Activated naive CD8-positive, alpha-beta T cell treated with anti-CD3 and anti-CD28 coated beads for 36 hours (primary cell): ENCODE data around the gene ATXN2. TPM values are rescaled to one million over a fixed set of nuclear protein-coding genes. Genes with fewer than 3 reads are reported as not detected.
A peak's percentile ranks its signal among the peaks of the same experiment; 100 is the strongest.
"Not testable (repeated sequence)": the region's sequence is repeated elsewhere in the genome, so short reads cannot be mapped to it uniquely, and the experiment has no call there.

ENCODE experiments used
- DNase-seq: peaks from one replicate; pipeline ENCODE4 v3.0.0; 2021
- H3K27ac Mint-ChIP-seq: one replicate; pipeline ENCODE4 v1.8.0; 2022; ENCODE audit warnings: mild to moderate bottlenecking, moderate library complexity, mixed read lengths
- H3K27me3 Mint-ChIP-seq: one replicate; pipeline ENCODE4 v1.8.0; 2022; ENCODE audit warnings: mild to moderate bottlenecking, mixed read lengths
- H3K36me3 Mint-ChIP-seq: one replicate; pipeline ENCODE4 v1.8.0; 2021; ENCODE audit warnings: mild to moderate bottlenecking, mixed read lengths
- H3K4me1 Mint-ChIP-seq: one replicate; pipeline ENCODE4 v1.8.0; 2021; ENCODE audit warnings: mixed read lengths
- H3K4me3 Mint-ChIP-seq: one replicate; pipeline ENCODE4 v1.8.0; 2022; ENCODE audit warnings: mild to moderate bottlenecking, moderate library complexity, mixed read lengths
- H3K9me3 Mint-ChIP-seq: one replicate; pipeline ENCODE4 v1.8.0; 2022; ENCODE audit warnings: mixed read lengths
- total RNA-seq, 2 experiments: library from RNA; stranded (reverse); gene quantifications; one replicate each; pipeline ENCODE4 v1.2.3, GENCODE V29; 2021

ATXN2 gene, protein sequence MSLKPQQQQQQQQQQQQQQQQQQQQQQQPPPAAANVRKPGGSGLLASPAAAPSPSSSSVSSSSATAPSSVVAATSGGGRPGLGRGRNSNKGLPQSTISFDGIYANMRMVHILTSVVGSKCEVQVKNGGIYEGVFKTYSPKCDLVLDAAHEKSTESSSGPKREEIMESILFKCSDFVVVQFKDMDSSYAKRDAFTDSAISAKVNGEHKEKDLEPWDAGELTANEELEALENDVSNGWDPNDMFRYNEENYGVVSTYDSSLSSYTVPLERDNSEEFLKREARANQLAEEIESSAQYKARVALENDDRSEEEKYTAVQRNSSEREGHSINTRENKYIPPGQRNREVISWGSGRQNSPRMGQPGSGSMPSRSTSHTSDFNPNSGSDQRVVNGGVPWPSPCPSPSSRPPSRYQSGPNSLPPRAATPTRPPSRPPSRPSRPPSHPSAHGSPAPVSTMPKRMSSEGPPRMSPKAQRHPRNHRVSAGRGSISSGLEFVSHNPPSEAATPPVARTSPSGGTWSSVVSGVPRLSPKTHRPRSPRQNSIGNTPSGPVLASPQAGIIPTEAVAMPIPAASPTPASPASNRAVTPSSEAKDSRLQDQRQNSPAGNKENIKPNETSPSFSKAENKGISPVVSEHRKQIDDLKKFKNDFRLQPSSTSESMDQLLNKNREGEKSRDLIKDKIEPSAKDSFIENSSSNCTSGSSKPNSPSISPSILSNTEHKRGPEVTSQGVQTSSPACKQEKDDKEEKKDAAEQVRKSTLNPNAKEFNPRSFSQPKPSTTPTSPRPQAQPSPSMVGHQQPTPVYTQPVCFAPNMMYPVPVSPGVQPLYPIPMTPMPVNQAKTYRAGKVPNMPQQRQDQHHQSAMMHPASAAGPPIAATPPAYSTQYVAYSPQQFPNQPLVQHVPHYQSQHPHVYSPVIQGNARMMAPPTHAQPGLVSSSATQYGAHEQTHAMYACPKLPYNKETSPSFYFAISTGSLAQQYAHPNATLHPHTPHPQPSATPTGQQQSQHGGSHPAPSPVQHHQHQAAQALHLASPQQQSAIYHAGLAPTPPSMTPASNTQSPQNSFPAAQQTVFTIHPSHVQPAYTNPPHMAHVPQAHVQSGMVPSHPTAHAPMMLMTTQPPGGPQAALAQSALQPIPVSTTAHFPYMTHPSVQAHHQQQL
- total RNA-seq = 10 to 100 TPM; 24.8 to 30.8 TPM

DNA sequence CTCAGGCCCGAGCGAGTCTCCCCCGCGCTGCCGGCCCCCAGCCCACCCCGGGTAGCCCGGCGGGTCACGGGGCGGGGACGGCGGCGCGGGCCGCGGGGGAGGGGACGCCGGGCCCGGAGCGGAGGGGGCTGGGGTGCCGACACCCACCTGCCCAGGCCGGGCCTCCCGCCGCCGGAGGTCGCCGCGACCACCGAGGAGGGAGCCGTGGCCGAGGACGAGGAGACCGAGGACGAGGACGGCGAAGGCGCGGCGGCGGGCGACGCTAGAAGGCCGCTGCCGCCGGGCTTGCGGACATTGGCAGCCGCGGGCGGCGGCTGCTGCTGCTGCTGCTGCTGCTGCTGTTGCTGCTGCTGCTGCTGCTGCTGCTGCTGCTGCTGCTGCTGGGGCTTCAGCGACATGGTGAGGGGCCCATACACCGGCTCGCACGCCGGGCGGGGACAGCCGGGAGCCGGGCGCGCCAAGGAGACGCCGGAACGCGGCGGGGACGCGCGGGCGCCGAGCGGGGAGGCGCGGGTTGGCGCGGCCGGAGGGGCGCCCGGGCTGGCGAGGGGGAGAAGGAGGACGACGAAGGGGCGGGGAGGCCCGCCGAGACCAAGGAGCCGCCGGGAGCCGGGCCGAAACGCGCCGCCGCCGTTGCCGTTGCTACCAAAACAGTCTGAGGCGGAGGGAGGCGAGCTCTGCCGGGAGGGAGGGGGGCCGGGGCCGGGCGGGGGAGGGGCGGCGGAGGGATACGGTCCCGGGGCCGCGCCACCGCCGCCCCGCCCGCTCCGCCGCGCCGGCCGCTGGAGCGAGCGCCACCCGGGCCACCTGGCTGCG lies at the start of gene ATXN2:
Gene ATXN2, minus strand, starts transcription at position 679 of the 816 bp plus-strand sequence. Its CDS starts 281 bp downstream, at position 398.
- H3K4me1 Mint-ChIP-seq = peaks cover 24% of the 10 kb centered on the region
- DNase-seq = no peak
- H3K27ac Mint-ChIP-seq = peak within 1 kb of the TSS; percentile 92
- H3K9me3 Mint-ChIP-seq = no peaks in the 10 kb centered on the region
- peaks cover 2% of the 10 kb centered on the region for H3K36me3 Mint-ChIP-seq
- H3K4me3 Mint-ChIP-seq = peak within 1 kb of the TSS; percentile 88
- no peaks in the 10 kb centered on the region for H3K27me3 Mint-ChIP-seq

GRCh38 chr12:111645433-111645832 lies 46.3 kb upstream of the ATXN2 start:
- H3K36me3 Mint-ChIP-seq = peaks cover 5% of the 10 kb centered on the region
- no peaks in the 10 kb centered on the region for H3K9me3 Mint-ChIP-seq

DNA sequence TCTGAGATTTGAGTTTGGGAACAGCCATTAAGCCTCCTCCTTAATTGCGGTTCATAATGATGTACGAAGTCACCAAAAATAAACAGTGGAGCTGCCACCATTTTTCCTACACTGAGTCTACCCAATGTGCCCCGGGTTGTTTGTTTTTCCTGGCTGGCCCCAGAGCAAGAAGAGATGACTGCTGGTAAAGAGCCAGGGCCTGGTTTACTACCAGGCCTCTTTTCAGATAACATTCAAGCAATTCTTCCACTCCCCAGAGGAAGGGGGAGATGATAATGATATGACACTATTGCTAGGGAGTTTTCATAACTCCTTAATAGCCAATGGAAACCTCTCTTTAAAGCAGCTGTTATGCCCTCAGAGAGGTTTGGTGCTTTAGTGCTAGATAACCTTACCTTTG lies 44.3 kb upstream of the ATXN2 start:
- H3K27me3 Mint-ChIP-seq = no peaks in the 10 kb centered on the region
- no peaks in the 10 kb centered on the region for H3K9me3 Mint-ChIP-seq
- H3K4me1 Mint-ChIP-seq = no peaks in the 10 kb centered on the region
- H3K4me3 Mint-ChIP-seq = no peak overlapping the region
- peaks cover 3% of the 10 kb centered on the region for H3K36me3 Mint-ChIP-seq
- DNase-seq = no peak
- no peak overlapping the region for H3K27ac Mint-ChIP-seq

More at GRCh38 chr12:111645433-111645832, 46.3 kb upstream of the ATXN2 start:
- Mint-ChIP-seq H3K27ac (no peak overlapping the region), H3K4me1 (no peaks in the 10 kb centered on the region), H3K4me3 (no peak overlapping the region), H3K27me3 (no peaks in the 10 kb centered on the region)
- DNase-seq = no peak

DNA sequence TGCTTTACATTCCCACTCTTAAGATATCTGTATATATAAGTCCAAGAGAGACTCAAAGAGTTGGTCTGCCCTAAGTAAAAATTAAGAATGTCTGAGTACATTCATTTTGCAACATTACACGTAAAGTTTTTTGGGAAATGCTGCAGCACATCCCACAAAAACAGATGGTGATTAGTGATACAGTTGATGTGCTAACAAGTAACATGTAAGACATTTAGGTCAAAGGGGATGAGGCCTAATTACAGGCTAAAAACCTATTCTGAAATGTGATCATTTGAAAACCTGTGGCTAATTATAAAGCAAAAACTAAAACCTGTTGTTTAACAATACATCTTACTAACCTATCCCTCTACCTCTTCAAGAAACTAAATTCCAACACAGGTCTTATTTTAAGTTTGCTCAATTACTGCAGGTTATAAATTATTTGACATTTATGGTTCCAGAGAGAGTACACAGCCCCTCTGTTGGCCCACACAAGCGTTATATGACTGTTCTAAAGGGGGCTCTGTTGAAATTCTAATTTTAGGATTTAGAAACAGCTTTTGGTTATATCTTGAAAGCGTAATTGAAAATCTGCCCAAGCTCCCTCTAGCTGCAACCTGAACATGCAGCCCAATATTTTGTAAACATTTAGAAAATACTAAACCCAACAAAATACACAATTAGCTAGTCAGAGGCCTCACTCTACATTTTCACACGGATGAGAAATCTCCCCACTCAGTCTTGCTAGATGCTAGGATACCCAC lies 43.7 kb upstream of the ATXN2 start:
- DNase-seq = no peak
- Mint-ChIP-seq H3K27ac (no peak overlapping the region), H3K36me3 (peaks cover 3% of the 10 kb centered on the region), H3K9me3 (no peaks in the 10 kb centered on the region), H3K4me3 (no peak overlapping the region), H3K4me1 (no peaks in the 10 kb centered on the region), H3K27me3 (no peaks in the 10 kb centered on the region)

GRCh38 chr12:111640506-111640905 lies 41.4 kb upstream of the ATXN2 start:
- no peaks in the 10 kb centered on the region for H3K27me3 Mint-ChIP-seq

GRCh38 chr12:111638556-111638955 lies 39.4 kb upstream of the ATXN2 start:
- H3K9me3 Mint-ChIP-seq = no peaks in the 10 kb centered on the region
- H3K27ac Mint-ChIP-seq = no peak overlapping the region
- H3K4me1 Mint-ChIP-seq = peaks cover 2% of the 10 kb centered on the region
- DNase-seq = no peak
- no peak overlapping the region for H3K4me3 Mint-ChIP-seq
- peaks cover 3% of the 10 kb centered on the region for H3K36me3 Mint-ChIP-seq
- no peaks in the 10 kb centered on the region for H3K27me3 Mint-ChIP-seq

More at GRCh38 chr12:111640506-111640905, 41.4 kb upstream of the ATXN2 start:
- H3K4me3 Mint-ChIP-seq = no peak overlapping the region
- H3K4me1 Mint-ChIP-seq = peaks cover under 1% of the 10 kb centered on the region
- no peak for DNase-seq
- peaks cover 3% of the 10 kb centered on the region for H3K36me3 Mint-ChIP-seq
- no peaks in the 10 kb centered on the region for H3K9me3 Mint-ChIP-seq
- no peak overlapping the region for H3K27ac Mint-ChIP-seq

GRCh38 chr12:111636209-111636945 lies 37.3 kb upstream of the ATXN2 start:
- H3K27ac Mint-ChIP-seq = no peak overlapping the region
- no peaks in the 10 kb centered on the region for H3K36me3 Mint-ChIP-seq
- H3K4me1 Mint-ChIP-seq = peaks cover 2% of the 10 kb centered on the region
- no peak overlapping the region for H3K4me3 Mint-ChIP-seq
- DNase-seq = no peak
- H3K9me3 Mint-ChIP-seq = no peaks in the 10 kb centered on the region
- no peaks in the 10 kb centered on the region for H3K27me3 Mint-ChIP-seq

DNA sequence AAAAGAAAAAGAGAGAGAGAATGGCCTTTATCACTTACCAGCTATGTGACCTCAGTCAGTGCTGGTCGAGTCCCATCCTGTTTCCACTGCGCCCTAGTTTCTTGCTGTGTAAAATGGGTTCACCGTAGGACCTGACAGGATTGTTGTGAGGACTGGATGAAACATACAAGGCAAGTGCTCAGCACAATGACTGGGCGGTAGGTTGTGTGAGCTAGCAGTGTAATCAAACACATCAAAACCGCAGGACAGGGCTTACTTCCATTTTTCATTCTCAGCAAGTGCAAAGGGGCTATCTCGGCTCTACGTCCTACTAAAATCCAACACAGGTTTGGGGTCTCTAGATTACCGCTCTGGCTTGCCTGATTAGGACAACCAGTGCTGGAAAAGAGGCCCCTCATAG lies 36.4 kb upstream of the ATXN2 start:
- H3K27me3 Mint-ChIP-seq = no peaks in the 10 kb centered on the region
- H3K4me1 Mint-ChIP-seq = peaks cover 2% of the 10 kb centered on the region
- no peaks in the 10 kb centered on the region for H3K9me3 Mint-ChIP-seq
- H3K36me3 Mint-ChIP-seq = no peaks in the 10 kb centered on the region
- no peak overlapping the region for H3K27ac Mint-ChIP-seq
- DNase-seq = no peak
- no peak overlapping the region for H3K4me3 Mint-ChIP-seq

GRCh38 chr12:111628505-111629260 lies 29.6 kb upstream of the ATXN2 start:
- H3K27ac Mint-ChIP-seq = no peak overlapping the region
- H3K9me3 Mint-ChIP-seq = no peaks in the 10 kb centered on the region
- DNase-seq = no peak

GRCh38 chr12:111626230-111626629 lies 27.1 kb upstream of the ATXN2 start:
- H3K27me3 Mint-ChIP-seq = no peaks in the 10 kb centered on the region
- H3K36me3 Mint-ChIP-seq = no peaks in the 10 kb centered on the region
- H3K4me3 Mint-ChIP-seq = no peak overlapping the region
- H3K4me1 Mint-ChIP-seq = no peaks in the 10 kb centered on the region
- H3K9me3 Mint-ChIP-seq = no peaks in the 10 kb centered on the region
- no peak overlapping the region for H3K27ac Mint-ChIP-seq
- DNase-seq = no peak

More at GRCh38 chr12:111628505-111629260, 29.6 kb upstream of the ATXN2 start:
- H3K4me3 Mint-ChIP-seq = no peak overlapping the region
- no peaks in the 10 kb centered on the region for H3K4me1 Mint-ChIP-seq
- H3K27me3 Mint-ChIP-seq = no peaks in the 10 kb centered on the region
- H3K36me3 Mint-ChIP-seq = no peaks in the 10 kb centered on the region

- no peaks in the 10 kb centered on the region for H3K27me3 Mint-ChIP-seq
- DNase-seq = no peak
- no peak overlapping the region for H3K4me3 Mint-ChIP-seq
- no peaks in the 10 kb centered on the region for H3K4me1 Mint-ChIP-seq
- no peak overlapping the region for H3K27ac Mint-ChIP-seq
- H3K9me3 Mint-ChIP-seq = no peaks in the 10 kb centered on the region
- H3K36me3 Mint-ChIP-seq = no peaks in the 10 kb centered on the region
Measured at GRCh38 chr12:111624540-111624939, 25.4 kb upstream of the ATXN2 start.

DNA sequence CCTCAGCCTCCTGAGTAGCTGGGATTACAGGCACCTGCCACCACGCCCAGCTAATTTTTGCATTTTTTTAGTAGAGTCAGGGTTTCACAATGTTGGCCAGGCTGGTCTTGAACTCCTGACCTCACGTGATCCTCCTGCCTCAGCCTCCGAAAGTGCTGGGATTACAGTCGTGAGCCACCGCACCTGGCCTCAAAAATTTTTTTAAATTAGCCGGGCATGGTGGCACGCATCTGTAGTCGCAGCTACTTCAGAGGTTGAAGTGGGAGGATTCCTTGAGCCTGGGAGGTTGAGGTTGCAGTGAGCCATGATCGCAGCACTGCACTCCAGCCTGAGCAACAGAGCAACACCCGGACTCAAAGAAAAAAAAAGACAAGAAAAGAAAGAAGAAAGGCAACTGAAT lies 18.7 kb upstream of the ATXN2 start:
- not testable (repeated sequence) for H3K27ac Mint-ChIP-seq, H3K4me1 Mint-ChIP-seq, DNase-seq, H3K36me3 Mint-ChIP-seq, H3K27me3 Mint-ChIP-seq, H3K4me3 Mint-ChIP-seq, H3K9me3 Mint-ChIP-seq

GRCh38 chr12:111616177-111616623 lies 17.1 kb upstream of the ATXN2 start:
- Mint-ChIP-seq H3K36me3 (no peaks in the 10 kb centered on the region), H3K27ac (no peak overlapping the region), H3K9me3 (no peaks in the 10 kb centered on the region), H3K4me1 (no peaks in the 10 kb centered on the region), H3K4me3 (no peak overlapping the region), H3K27me3 (no peaks in the 10 kb centered on the region)
- DNase-seq = no peak
